A549 treated with CORT108297 at 1 μM for 4 hours (cell line): ENCODE data around the gene GTF2IRD1. TPM values are rescaled to one million over a fixed set of nuclear protein-coding genes. Genes with fewer than 3 reads are reported as not detected.

Experiments
- total RNA-seq: library from RNA; stranded (reverse); fragments of 200-300 nt; extraction: Qiagen RNA extraction; gene quantifications from 5 replicates; pipeline ENCODE4 v1.2.3, GENCODE V29; 2022

Gene GTF2IRD1
- 12.8 to 16.9 TPM (median 14.1 TPM) in 5 replicates for total RNA-seq

GRCh38 chr7:74453322-74454011, at the start of gene GTF2IRD1:
TSS of gene GTF2IRD1 (plus strand) at chr7:74453906. CDS start at chr7:74508081, 54,175 bp downstream.

Other genes starting within 250 kb of the GTF2IRD1 start
- gene LAT2, start 243.9 kb upstream of the GTF2IRD1 start, total RNA-seq, result 0.81 to 1.6 TPM (median 1.1 TPM) in 5 replicates
- 54.7 to 68.9 TPM (median 57.7 TPM) in 5 replicates for gene RFC2, start 199.5 kb upstream of the GTF2IRD1 start, total RNA-seq
- gene CLIP2, start 164.5 kb upstream of the GTF2IRD1 start, total RNA-seq, result 16.8 to 23.4 TPM (median 19.9 TPM) in 5 replicates
- 68.9 to 98.3 TPM (median 92.7 TPM) in 5 replicates for gene GTF2I, start 203.8 kb downstream of the GTF2IRD1 start, total RNA-seq